Mucosa of descending colon (tissue), 3 donors: Measurements from ENCODE around the gene NUP42. TPM values are rescaled to one million over a fixed set of nuclear protein-coding genes. Genes with fewer than 3 reads are reported as not detected.
"Not testable (repeated sequence)": the region's sequence is repeated elsewhere in the genome, so short reads cannot be mapped to it uniquely, and the experiment has no call there.

Experiments
- ATAC-seq: fragments of 200-7000 bp; cut with Tn5 transposase; one replicate; pipeline ENCODE4 v1.9.1; 2020; ENCODE audit warnings: mild to moderate bottlenecking, moderate library complexity
- DNase-seq, 3 donors: peaks; one replicate each; pipeline ENCODE4 v3.0.0-alpha.2; 2020
- H3K36me3 ChIP-seq: fragments of 200-600 bp; one replicate; pipeline ENCODE4 v1.8.0; 2021; ENCODE audit warnings: low read depth, mild to moderate bottlenecking
- H3K4me1 ChIP-seq: fragments of 200-600 bp; one replicate; pipeline ENCODE4 v1.8.0; 2021; ENCODE audit warnings: low read depth, mild to moderate bottlenecking
- H3K4me3 ChIP-seq: fragments of 200-600 bp; one replicate; pipeline ENCODE4 v1.8.0; 2021; ENCODE audit warnings: mild to moderate bottlenecking
- H3K9me3 ChIP-seq: fragments of 200-600 bp; one replicate; pipeline ENCODE4 v1.8.0; 2021; ENCODE audit warnings: mild to moderate bottlenecking
- intact Hi-C, 2 donors: fragments of 100-400 bp; cut with DNase I in 1 of 2; cut with micrococcal nuclease in 1 of 2; formaldehyde crosslinking; loops; one replicate each; pipeline versions ENCODE4 v1.11.0 to v1.11.1; 2022; cut with DNase I, micrococcal nuclease
- total RNA-seq, 3 donors: library from RNA; stranded (reverse); fragmentation: NEBNext Ultra II Directional in 2 of 3; extraction: Animal tissue kit (Norgen Biotek cat#: 25700) in 2 of 3; gene quantifications; one replicate each; pipeline versions ENCODE4 v1.2.1 to v1.2.4, GENCODE V29; 2021 to 2023
- TF ChIP-seq, protein P1 (sequence below): fragments of 200-600 bp; IDR thresholded peaks from one replicate; pipeline ENCODE4 v1.8.0; 2022; ENCODE audit warnings: antibody characterized with exemption, mild to moderate bottlenecking
- donor health status: DM: no; HTN: no; CAD: no; lungs with moderate emphysema.
- donor health status: DM: no; HTN: no; CAD: no.
- donor health status: DM: no; HTN: yes; CAD: no.

NUP42 gene
- total RNA-seq, 3 donors from 2014 or later = 26.6 to 34.1 (median 27.6) TPM

DNA sequence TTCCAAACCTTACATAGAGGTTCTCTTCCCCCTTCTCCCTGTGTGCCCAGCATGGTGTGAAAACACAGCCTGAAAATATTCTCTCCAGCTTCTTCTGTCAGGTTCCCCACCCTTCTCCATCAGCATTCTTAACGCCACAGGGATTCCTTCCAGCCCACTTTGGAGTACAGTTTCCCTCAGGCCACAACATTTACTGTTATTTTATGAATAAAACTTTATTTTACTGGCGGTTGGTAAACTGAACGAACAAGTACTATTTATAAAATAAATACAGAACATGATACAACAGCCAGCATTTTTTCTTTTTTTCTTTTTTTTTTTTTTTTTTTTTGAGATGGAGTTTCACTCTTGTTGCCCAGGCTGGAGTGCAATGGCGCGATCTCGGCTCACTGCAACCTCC, 33.1 kb downstream of the NUP42 start:
- ATAC-seq (no peak), DNase-seq (no peak)
- Histone ChIP-seq H3K9me3 (no peaks in the 10 kb centered on the region), H3K36me3 (no peaks in the 10 kb centered on the region), H3K4me1 (no peaks in the 10 kb centered on the region), H3K4me3 (no peak overlapping the region)
- TF ChIP-seq, protein P1, sequence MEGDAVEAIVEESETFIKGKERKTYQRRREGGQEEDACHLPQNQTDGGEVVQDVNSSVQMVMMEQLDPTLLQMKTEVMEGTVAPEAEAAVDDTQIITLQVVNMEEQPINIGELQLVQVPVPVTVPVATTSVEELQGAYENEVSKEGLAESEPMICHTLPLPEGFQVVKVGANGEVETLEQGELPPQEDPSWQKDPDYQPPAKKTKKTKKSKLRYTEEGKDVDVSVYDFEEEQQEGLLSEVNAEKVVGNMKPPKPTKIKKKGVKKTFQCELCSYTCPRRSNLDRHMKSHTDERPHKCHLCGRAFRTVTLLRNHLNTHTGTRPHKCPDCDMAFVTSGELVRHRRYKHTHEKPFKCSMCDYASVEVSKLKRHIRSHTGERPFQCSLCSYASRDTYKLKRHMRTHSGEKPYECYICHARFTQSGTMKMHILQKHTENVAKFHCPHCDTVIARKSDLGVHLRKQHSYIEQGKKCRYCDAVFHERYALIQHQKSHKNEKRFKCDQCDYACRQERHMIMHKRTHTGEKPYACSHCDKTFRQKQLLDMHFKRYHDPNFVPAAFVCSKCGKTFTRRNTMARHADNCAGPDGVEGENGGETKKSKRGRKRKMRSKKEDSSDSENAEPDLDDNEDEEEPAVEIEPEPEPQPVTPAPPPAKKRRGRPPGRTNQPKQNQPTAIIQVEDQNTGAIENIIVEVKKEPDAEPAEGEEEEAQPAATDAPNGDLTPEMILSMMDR = no peak
- intact Hi-C loops = no loop called here

DNA sequence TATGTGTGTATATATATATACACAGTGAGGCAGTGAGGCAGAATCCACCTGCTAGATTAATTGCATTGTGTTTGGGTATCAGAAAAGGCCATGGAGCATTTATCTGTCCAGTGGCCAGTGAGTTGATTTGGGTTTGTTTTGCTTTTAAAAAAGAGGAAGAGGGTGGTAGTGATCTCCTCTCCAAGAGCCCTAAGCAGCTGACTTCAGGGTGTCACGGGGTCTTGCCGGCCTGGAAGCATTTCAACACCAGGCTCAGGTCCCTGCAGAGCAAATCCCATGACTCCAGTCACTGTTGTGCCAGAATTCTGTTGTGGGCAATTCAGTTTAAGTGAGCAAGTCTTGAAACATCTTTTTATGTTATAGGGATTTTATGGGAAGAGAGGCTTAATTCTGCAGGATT, 34.2 kb downstream of the NUP42 start:
- DNase-seq (peak in 1 of 3 donors; percentile 38), ATAC-seq (no peak)
- H3K4me1 ChIP-seq = no peaks in the 10 kb centered on the region
- no peaks in the 10 kb centered on the region for H3K9me3 ChIP-seq
- no peaks in the 10 kb centered on the region for H3K36me3 ChIP-seq
- intact Hi-C loops = no loop called here
- H3K4me3 ChIP-seq = no peak overlapping the region
- TF ChIP-seq, protein P1 = no peak

DNA sequence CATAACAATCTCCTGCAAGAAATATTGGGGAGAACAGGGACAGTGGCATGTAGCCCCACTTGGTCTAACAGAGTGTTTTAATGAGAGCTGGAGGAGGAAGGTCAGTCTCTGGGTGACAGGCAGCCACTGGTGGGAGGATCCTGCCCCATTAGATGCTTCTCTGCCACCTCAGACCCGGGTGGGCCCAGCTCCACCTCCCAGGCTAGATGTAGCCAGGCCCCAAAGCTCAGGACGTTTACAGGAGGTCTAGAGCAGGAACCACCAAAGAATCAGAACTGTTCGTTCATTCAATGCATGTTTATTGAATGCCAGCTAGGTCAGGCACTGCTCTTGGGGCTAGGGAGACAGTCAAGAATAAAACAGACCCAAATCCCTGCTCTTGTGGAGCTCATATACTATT, 36.3 kb downstream of the NUP42 start:
- H3K4me1 ChIP-seq = no peaks in the 10 kb centered on the region
- H3K36me3 ChIP-seq = no peaks in the 10 kb centered on the region
- intact Hi-C loops = no loop called here
- TF ChIP-seq, protein P1 = no peak
- no peak for ATAC-seq
- H3K4me3 ChIP-seq = no peak overlapping the region
- DNase-seq = no peak
- H3K9me3 ChIP-seq = no peaks in the 10 kb centered on the region

DNA sequence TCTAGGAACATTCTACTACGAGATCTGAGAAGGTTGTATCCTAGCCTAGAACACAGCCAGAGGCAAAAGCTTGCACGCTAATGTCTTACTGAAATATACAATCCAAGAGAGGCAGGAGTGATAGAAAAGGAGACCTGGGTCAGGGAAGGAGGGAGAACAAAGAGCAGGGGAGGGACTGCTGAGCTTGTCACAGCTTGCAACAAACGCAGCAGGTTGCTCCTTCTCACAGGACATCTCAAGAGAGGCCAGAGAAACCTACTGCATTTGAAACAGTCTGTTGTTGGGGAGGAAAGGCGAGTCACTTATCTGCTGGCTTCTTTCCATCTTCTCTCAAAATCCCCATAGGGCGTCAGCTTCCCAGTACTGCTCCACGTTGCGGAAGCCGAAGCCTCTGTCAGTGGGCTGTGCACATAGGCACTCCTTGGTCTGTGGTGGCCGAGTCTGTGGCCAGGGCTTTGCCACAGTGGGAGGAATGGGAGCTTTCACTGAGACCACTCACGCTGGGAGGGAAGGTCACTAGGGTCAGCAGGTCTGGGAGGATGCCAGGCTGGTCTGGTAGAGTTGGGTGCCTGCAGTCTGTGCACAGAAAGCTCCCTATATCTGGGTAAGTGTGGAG, 39.0 kb downstream of the NUP42 start:
- intact Hi-C loops = no loop called here
- TF ChIP-seq, protein P1 = no peak
- no peak for ATAC-seq
- Histone ChIP-seq H3K4me1 (no peaks in the 10 kb centered on the region), H3K36me3 (no peaks in the 10 kb centered on the region), H3K4me3 (no peak overlapping the region), H3K9me3 (no peaks in the 10 kb centered on the region)
- no peak for DNase-seq

DNA sequence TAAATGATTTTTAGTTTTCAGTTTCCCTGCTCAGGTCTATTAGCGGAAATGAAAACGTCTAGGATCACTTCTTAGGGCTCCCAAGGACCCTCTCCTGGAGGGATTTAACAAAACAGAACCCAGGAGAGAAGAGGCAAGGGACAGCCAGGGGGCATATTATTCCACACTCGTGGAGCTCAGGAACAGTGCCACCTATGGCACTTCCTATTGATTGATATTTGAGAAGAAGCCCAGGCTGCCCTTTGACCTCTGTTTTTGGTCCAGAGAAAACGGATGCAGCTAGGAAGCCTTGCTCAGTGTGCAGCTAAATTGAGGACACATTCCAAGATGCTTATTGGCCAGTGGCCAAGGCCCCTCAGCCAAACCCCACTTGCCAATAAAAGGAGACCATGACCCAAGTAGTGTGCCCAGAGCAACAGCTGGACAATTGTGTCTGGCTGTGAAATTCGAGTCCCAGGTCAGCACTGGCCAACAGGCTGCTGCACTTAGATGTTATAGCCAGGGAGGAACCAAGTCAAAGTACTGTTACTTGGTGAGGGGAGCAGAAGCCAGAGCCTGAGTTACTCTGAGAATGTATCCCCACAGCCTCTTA, 40.7 kb downstream of the NUP42 start:
- H3K4me3 ChIP-seq = no peak overlapping the region
- ATAC-seq = no peak
- no peaks in the 10 kb centered on the region for H3K36me3 ChIP-seq
- intact Hi-C loops = no loop called here
- H3K4me1 ChIP-seq = no peaks in the 10 kb centered on the region
- no peak for DNase-seq
- H3K9me3 ChIP-seq = no peaks in the 10 kb centered on the region
- TF ChIP-seq, protein P1 = no peak

- DNase-seq, H3K36me3 ChIP-seq, H3K4me1 ChIP-seq, intact Hi-C loops, ATAC-seq, H3K4me3 ChIP-seq, H3K9me3 ChIP-seq: not testable (repeated sequence)
Measured at GRCh38 chr7:23224364-23224763, 42.5 kb downstream of the NUP42 start.
